Measurements from ENCODE around the gene NUCKS1.

Gene NUCKS1

GRCh38 chr1:205663286-205663936 is 86.6 kb downstream of the NUCKS1 start:
- H3K27ac ChIP-seq: no peak overlapping the region
- no peak for TF ChIP-seq POLR2AphosphoS5 (IDR thresholded peaks at IDR 0.05; ENCODE audit: borderline replicate concordance, low read depth, low read length)
- TF ChIP-seq EZH2 (IDR thresholded peaks at IDR 0.05): no peak
- TF ChIP-seq FOXP2 (optimal IDR thresholded peaks at IDR 0.05; ENCODE audit: control extremely low read depth, extremely low read length, insufficient read depth): no peak
- no peak overlapping the region for H3K9ac ChIP-seq (ENCODE audit: insufficient read length)
- H3K9me3 ChIP-seq (ENCODE audit: low read depth, low read length): no peaks in the 10 kb centered on the region
- DNase-seq (ENCODE audit: low read depth, low spot score): no peak
- no peaks in the 10 kb centered on the region for H3K36me3 ChIP-seq (ENCODE audit: insufficient read depth, low read length)
- H3K4me3 ChIP-seq: no peak overlapping the region

Measured in SK-N-MC (cell line).